Breast epithelium (tissue), 3 donors: ENCODE measurements around the gene PTOV1.

Experiments
- CTCF ChIP-seq, 3 donors: fragments of 450-650 bp; IDR thresholded peaks; one replicate each; pipeline ENCODE4 v1.5.1; 2016 to 2017; ENCODE audit warnings: antibody characterized with exemption in 3 of 3, mild to moderate bottlenecking in 3 of 3, moderate library complexity in 3 of 3
- POLR2A ChIP-seq: fragments of 450-650 bp; IDR thresholded peaks from one replicate; pipeline ENCODE4 v1.6.1; 2016; ENCODE audit warnings: antibody characterized with exemption, mild to moderate bottlenecking, moderate library complexity

GRCh38 chr19:49907745-49908446, 56.9 kb downstream of the PTOV1 start:
- TF ChIP-seq CTCF (IDR thresholded peaks at IDR 0.05) (no peak), POLR2A (no peak)
